Fibroblast of skin of left biceps (primary cell): ENCODE results near the gene FHIP1B.

Experiments
- DNase-seq, 2 experiments: peaks; one replicate each; pipeline ENCODE4 v3.0.0-alpha.2; 2013; ENCODE audit warnings: low read depth in 2 of 2

FHIP1B gene

DNA sequence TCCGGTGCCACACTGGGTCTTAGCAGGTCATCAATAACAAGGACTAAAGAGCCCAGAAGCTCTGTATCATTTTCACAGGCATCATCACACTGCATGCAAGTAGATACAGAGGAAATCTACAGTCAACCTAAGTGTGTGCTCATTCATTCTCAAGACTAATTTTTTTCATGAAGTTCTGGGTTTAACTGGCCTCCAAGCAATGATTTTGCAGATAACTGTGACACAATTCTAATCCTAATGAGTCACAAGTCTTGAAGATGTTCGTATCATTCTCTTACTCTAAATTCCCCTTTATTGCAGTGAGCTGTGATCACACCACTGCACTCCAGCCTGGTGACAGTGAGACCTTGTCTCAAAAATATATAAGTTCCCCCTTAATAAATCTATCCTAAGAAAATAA is 33.0 kb downstream of the FHIP1B start:
- no peak for DNase-seq

- DNase-seq: no peak
Observed at GRCh38 chr11:6200975-6201374, 33.5 kb downstream of the FHIP1B start.

DNA sequence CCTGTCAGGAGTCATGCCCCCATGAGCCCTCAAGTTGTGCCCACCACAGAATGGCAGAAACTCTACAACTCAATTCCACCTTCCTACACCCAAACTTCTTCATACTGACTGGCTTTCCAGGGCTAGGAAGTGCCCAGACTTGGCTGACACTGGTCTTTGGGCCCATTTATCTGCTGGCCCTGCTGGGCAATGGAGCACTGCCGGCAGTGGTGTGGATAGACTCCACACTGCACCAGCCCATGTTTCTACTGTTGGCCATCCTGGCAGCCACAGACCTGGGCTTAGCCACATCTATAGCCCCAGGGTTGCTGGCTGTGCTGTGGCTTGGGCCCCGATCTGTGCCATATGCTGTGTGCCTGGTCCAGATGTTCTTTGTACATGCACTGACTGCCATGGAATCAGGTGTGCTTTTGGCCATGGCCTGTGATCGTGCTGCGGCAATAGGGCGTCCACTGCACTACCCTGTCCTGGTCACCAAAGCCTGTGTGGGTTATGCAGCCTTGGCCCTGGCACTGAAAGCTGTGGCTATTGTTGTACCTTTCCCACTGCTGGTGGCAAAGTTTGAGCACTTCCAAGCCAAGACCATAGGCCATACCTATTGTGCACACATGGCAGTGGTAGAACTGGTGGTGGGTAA is 35.1 kb downstream of the FHIP1B start, which contains the start of gene OR52W1:
OR52W1 (plus strand) TSS at position 51 of the 637 bp plus-strand sequence; CDS start at position 51, 0 bp downstream.
- no peak for DNase-seq

- no peak for DNase-seq
Observed at GRCh38 chr11:6197466-6198200, 36.8 kb downstream of the FHIP1B start.

DNA sequence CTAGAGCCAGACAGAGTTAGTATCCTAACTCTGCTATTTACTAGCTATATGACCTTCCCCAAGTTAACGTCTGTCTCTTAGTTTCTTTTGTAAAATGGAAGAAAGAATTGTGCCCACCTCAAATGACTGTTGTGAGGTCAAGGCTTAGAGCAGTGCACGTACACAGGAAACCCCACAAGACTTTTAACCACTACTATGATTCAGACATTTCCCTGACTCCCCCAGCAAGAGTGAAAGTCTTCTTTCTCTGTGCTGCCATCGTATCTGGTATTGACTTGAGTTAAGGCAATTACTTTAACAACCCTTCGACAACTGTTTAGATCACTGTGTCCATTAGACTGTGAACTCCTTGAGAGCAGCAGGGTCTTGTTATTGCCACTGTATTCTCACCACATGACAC is 38.0 kb downstream of the FHIP1B start:
- DNase-seq: no peak

DNA sequence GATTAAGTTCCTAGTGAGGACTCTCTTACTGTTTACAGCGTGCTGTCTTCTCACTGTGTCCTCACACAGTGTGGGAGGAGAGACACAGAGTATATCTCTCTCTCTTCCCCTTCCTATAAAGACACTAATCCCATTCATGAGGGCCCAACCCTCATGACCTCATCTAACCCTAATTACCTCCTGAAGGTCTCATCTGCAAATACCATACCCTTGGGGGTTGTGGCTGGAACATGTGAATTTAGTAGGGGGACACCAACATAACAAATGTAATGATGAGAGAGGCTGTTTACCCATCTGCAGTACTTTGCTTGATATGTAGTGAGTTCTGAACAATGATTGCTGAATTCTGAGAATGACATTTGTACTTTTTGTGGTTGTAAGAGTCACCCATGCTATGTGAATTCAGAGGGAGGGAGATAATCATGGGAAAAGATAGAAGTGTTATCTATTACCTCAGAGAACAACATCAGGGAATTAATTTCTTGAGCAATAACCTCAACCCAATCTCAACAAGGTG is 40.3 kb downstream of the FHIP1B start:
- no peak for DNase-seq

- no peak for DNase-seq
Observed at GRCh38 chr11:6191742-6192141, 42.7 kb downstream of the FHIP1B start.

DNA sequence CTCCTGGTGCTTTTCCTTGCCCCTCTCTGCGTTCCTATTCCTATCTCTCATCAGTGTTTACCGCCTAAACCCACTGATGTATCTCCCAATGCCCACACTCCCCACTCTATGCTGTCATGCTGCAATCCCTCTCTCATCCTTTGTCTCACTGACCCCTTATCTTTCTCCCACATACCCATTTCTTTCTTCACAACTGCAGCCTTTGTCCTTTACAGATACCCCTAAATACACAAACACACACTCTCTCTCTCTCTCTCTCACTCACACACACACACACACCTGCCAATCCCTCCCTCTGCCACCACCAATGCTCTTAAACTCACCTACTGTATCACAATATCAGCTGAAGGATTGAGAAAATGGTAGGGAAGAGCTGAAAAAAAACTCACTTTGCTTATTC is 59.0 kb downstream of the FHIP1B start:
- no peak for DNase-seq

GRCh38 chr11:6170226-6170625 is 64.2 kb downstream of the FHIP1B start, which contains the start of gene OR52B2:
Gene OR52B2 (minus strand): TSS chr11:6170326. CDS start chr11:6170326, 0 bp downstream.
- DNase-seq: no peak
